Activated CD8-positive, alpha-beta memory T cell treated with anti-CD3 and anti-CD28 coated beads for 48 hours (primary cell): ENCODE measurements around the gene PHF20.
"Not testable (repeated sequence)": the region's sequence is repeated elsewhere in the genome, so short reads cannot be mapped to it uniquely, and the experiment has no call there.

Experiments
- DNase-seq, 3 experiments: peaks; one replicate each; pipeline ENCODE4 v3.0.0-alpha.2; 2020; ENCODE audit warnings: low read depth in 2 of 3, low spot score in 2 of 3

Gene PHF20

GRCh38 chr20:35883778-35884540, 112.1 kb downstream of the PHF20 start:
- DNase-seq = peak in 2 of 3 experiments; percentile 5 to 23

GRCh38 chr20:35884541-35884865, 112.7 kb downstream of the PHF20 start:
- no peak for DNase-seq

- no peak for DNase-seq
Observed at GRCh38 chr20:35885212-35885611, 113.4 kb downstream of the PHF20 start.

GRCh38 chr20:35886537-35886936, 114.7 kb downstream of the PHF20 start:
- no peak for DNase-seq

GRCh38 chr20:35887393-35888064, 115.7 kb downstream of the PHF20 start:
- DNase-seq = no peak

- no peak for DNase-seq
Observed at GRCh38 chr20:35888657-35889056, 116.8 kb downstream of the PHF20 start.

- no peak for DNase-seq
Observed at GRCh38 chr20:35891375-35891774, 119.6 kb downstream of the PHF20 start.

- DNase-seq = no peak
Observed at GRCh38 chr20:35892871-35893270, 121.1 kb downstream of the PHF20 start.

GRCh38 chr20:35893942-35894341, 122.1 kb downstream of the PHF20 start:
- no peak for DNase-seq

GRCh38 chr20:35895516-35895915, 123.7 kb downstream of the PHF20 start:
- DNase-seq = not testable (repeated sequence)

GRCh38 chr20:35899064-35899463, 127.2 kb downstream of the PHF20 start:
- no peak for DNase-seq

- not testable (repeated sequence) for DNase-seq
Observed at GRCh38 chr20:35901230-35901629, 129.4 kb downstream of the PHF20 start.

GRCh38 chr20:35901678-35902544, 130.1 kb downstream of the PHF20 start:
- DNase-seq = no peak

- no peak for DNase-seq
Observed at GRCh38 chr20:35902545-35902941, 130.7 kb downstream of the PHF20 start.

- no peak for DNase-seq
Observed at GRCh38 chr20:35903843-35904242, 132.0 kb downstream of the PHF20 start.

- no peak for DNase-seq
Observed at GRCh38 chr20:35904982-35905663, 133.3 kb downstream of the PHF20 start.

- DNase-seq = no peak
Observed at GRCh38 chr20:35907017-35907701, 135.3 kb downstream of the PHF20 start.

GRCh38 chr20:35908007-35908406, 136.2 kb downstream of the PHF20 start:
- DNase-seq = no peak

- no peak for DNase-seq
Observed at GRCh38 chr20:35909176-35909575, 137.4 kb downstream of the PHF20 start.

GRCh38 chr20:35909796-35910195, 138.0 kb downstream of the PHF20 start:
- DNase-seq = no peak

- DNase-seq = no peak
Observed at GRCh38 chr20:35910254-35910653, 138.4 kb downstream of the PHF20 start.
